GM23338 (cell line): ENCODE measurements around the gene SETX. TPM values are rescaled to one million over a fixed set of nuclear protein-coding genes. Genes with fewer than 3 reads are reported as not detected.

Source experiments
- ATAC-seq: fragments of 200-7000 bp; cut with Tn5 transposase; 3 replicates; pipeline ENCODE4 v1.9.1; 2020
- DNase-seq: peaks from one replicate; pipeline ENCODE4 v3.0.0-alpha.2; 2015; ENCODE audit warnings: low spot score
- H2AFZ ChIP-seq: fragments of 200-600 bp; sonication (generic); 2 replicates; pipeline ENCODE4 v1.8.0; 2016; ENCODE audit warnings: antibody characterized with exemption, mild to moderate bottlenecking, moderate library complexity
- H3F3A ChIP-seq: fragments of 200-600 bp; sonication (generic); replicated peaks from 2 replicates; pipeline ENCODE4 v1.8.0; 2017; ENCODE audit warnings: antibody characterized with exemption, mixed run types, low read depth
- H3K27ac ChIP-seq: fragments of 200-600 bp; sonication (generic); 2 replicates; pipeline ENCODE4 v1.6.1; 2016; ENCODE audit warnings: low read depth
- H3K27me3 ChIP-seq: fragments of 200-600 bp; sonication (generic); 2 replicates; pipeline ENCODE4 v1.8.0; 2016; ENCODE audit warnings: mild to moderate bottlenecking, mixed run types, moderate library complexity; ENCODE audit not compliant: insufficient read depth
- H3K36me3 ChIP-seq: fragments of 200-600 bp; sonication (generic); 2 replicates; pipeline ENCODE4 v1.8.0; 2016; ENCODE audit warnings: mild to moderate bottlenecking; ENCODE audit not compliant: insufficient read depth
- H3K4me1 ChIP-seq: fragments of 200-600 bp; sonication (generic); 2 replicates; pipeline ENCODE4 v1.8.0; 2016; ENCODE audit warnings: mild to moderate bottlenecking, moderate library complexity; ENCODE audit not compliant: insufficient read depth
- H3K4me2 ChIP-seq: fragments of 200-600 bp; sonication (generic); 2 replicates; pipeline ENCODE4 v1.7.1; 2017; ENCODE audit warnings: mixed run types
- H3K4me3 ChIP-seq: fragments of 200-600 bp; sonication (generic); 2 replicates; pipeline ENCODE4 v1.6.1; 2016; ENCODE audit warnings: mixed run types
- H3K79me2 ChIP-seq: fragments of 200-600 bp; sonication (generic); replicated peaks from 2 replicates; pipeline ENCODE4 v1.8.0; 2017; ENCODE audit warnings: mild to moderate bottlenecking; ENCODE audit not compliant: insufficient read depth
- H3K9me2 ChIP-seq: fragments of 200-600 bp; sonication (generic); 2 replicates; pipeline ENCODE4 v1.8.0; 2017; ENCODE audit not compliant: insufficient read depth
- H4K20me1 ChIP-seq: fragments of 200-600 bp; sonication (generic); replicated peaks from 2 replicates; pipeline ENCODE4 v1.8.0; 2017; ENCODE audit warnings: mild to moderate bottlenecking; ENCODE audit not compliant: insufficient read depth
- H3K27ac Mint-ChIP-seq: 2 replicates; pipeline ENCODE4 v1.8.0; 2020; ENCODE audit warnings: inconsistent platforms, mild to moderate bottlenecking, moderate library complexity, mixed read lengths
- H3K27me3 Mint-ChIP-seq: 3 replicates; pipeline ENCODE4 v1.8.0; 2022; ENCODE audit warnings: low read depth, mild to moderate bottlenecking, moderate library complexity, mixed read lengths, inconsistent platforms; ENCODE audit not compliant: insufficient read depth, poor library complexity
- H3K36me3 Mint-ChIP-seq: 3 replicates; pipeline ENCODE4 v1.8.0; 2021; ENCODE audit warnings: low read depth, mild to moderate bottlenecking, inconsistent platforms, moderate library complexity, mixed read lengths
- H3K4me1 Mint-ChIP-seq: 3 replicates; pipeline ENCODE4 v1.8.0; 2020; ENCODE audit warnings: mild to moderate bottlenecking, inconsistent platforms, mixed read lengths
- H3K4me3 Mint-ChIP-seq: 3 replicates; pipeline ENCODE4 v1.8.0; 2021; ENCODE audit warnings: moderate library complexity, mild to moderate bottlenecking, inconsistent platforms, mixed read lengths
- H3K9me3 Mint-ChIP-seq: 3 replicates; pipeline ENCODE4 v1.8.0; 2020; ENCODE audit warnings: moderate library complexity, mild to moderate bottlenecking, inconsistent platforms, mixed read lengths
- CREB1 ChIP-seq: fragments of 250-450 bp; sonication (Bioruptor Pico); IDR thresholded peaks from 2 replicates; pipeline ENCODE4 v1.5.0; 2020; ENCODE audit warnings: low read depth, mild to moderate bottlenecking, moderate library complexity
- CTCF ChIP-seq, 2 experiments: fragments of 200-600 bp in 1 of 2; sonication (generic) in 1 of 2; conservative IDR thresholded peaks; 2 replicates each; pipeline versions ENCODE4 v1.5.1 to v1.6.1; 2016 to 2017; ENCODE audit warnings: antibody characterized with exemption in 2 of 2, low read depth in 2 of 2, mild to moderate bottlenecking in 2 of 2, moderate library complexity in 1 of 2
- ETS1 ChIP-seq: IDR thresholded peaks from 2 replicates; pipeline ENCODE4 v1.6.1; 2016; ENCODE audit warnings: antibody characterized with exemption
- EZH2phosphoT487 ChIP-seq: fragments of 200-600 bp; sonication (generic); IDR thresholded peaks from one replicate; pipeline ENCODE4 v1.8.1; 2018; ENCODE audit warnings: antibody characterized with exemption; ENCODE audit not compliant: unreplicated experiment
- NANOG ChIP-seq: IDR thresholded peaks from 2 replicates; pipeline ENCODE4 v1.6.1; 2016; ENCODE audit warnings: antibody characterized with exemption, borderline replicate concordance
- POLR2AphosphoS5 ChIP-seq: IDR thresholded peaks from 2 replicates; pipeline ENCODE4 v1.6.1; 2016; ENCODE audit warnings: antibody characterized with exemption, low read depth
- REST ChIP-seq: IDR thresholded peaks from one replicate; pipeline ENCODE4 v1.6.1; 2018; ENCODE audit warnings: antibody characterized with exemption; ENCODE audit not compliant: unreplicated experiment
- STAT1 ChIP-seq: IDR thresholded peaks from one replicate; pipeline ENCODE4 v1.6.1; 2016; ENCODE audit warnings: antibody characterized with exemption; ENCODE audit not compliant: unreplicated experiment
- ZNF331 ChIP-seq: fragments of 250-450 bp; sonication (Bioruptor Pico); IDR thresholded peaks from 2 replicates; pipeline ENCODE4 v1.5.0; 2020; ENCODE audit warnings: low read depth, mild to moderate bottlenecking, moderate library complexity
- polyA plus RNA-seq: library from polyadenylated mRNA; unstranded; fragments of >200 nt; fragmentation: Nextera tagmentation; extraction: Ambion mirVana; gene quantifications from 2 replicates; pipeline ENCODE4 v1.2.1, GENCODE V29; 2016
- total RNA-seq: library from RNA; depleted of rRNA; stranded (reverse); fragments of >200 nt; shearing (Covaris generic); gene quantifications from 2 replicates; pipeline ENCODE4 v1.2.3, GENCODE V29; 2014

SETX gene
- total and polyA plus RNA-seq, 2 experiments from 2014 or later, result 17.5 to 49.9 TPM

- no peaks in the 10 kb centered on the region for H3K36me3 ChIP-seq
- DNase-seq, result peak; percentile 99
- peaks cover 31% of the 10 kb centered on the region for H3K4me1 Mint-ChIP-seq
- no peaks in the 10 kb centered on the region for H4K20me1 ChIP-seq
- H3F3A ChIP-seq, result 0 out of 2 replicates have a peak, but pooled peaks cover 4% of the 10 kb centered on the region
- peak overlapping the region; percentile 99 for H3K4me2 ChIP-seq
- ATAC-seq, result peak; percentile 80
- TF ChIP-seq STAT1, result no peak
- peak; percentile 68 for TF ChIP-seq POLR2AphosphoS5
- H3K27me3 ChIP-seq, result peaks cover 28% of the 10 kb centered on the region
- H3K4me3 ChIP-seq, result peak overlapping the region; percentile 83
- H3K9me3 Mint-ChIP-seq, result no peaks in the 10 kb centered on the region
- peaks cover 46% of the 10 kb centered on the region for H3K27me3 Mint-ChIP-seq
- H3K4me1 ChIP-seq, result peaks cover 24% of the 10 kb centered on the region
- H3K27ac ChIP-seq, result no peak overlapping the region
- peak overlapping the region; percentile 89 for H3K4me3 Mint-ChIP-seq
- no peak overlapping the region for H3K27ac Mint-ChIP-seq
- no peaks in the 10 kb centered on the region for H3K36me3 Mint-ChIP-seq
- no peaks in the 10 kb centered on the region for H3K79me2 ChIP-seq
- peak overlapping the region; percentile 96 for H2AFZ ChIP-seq
- H3K9me2 ChIP-seq, result no peaks in the 10 kb centered on the region
Measured at GRCh38 chr9:132240841-132241482, 113.8 kb downstream of the SETX start.

GRCh38 chr9:132239999-132240840 lies 114.6 kb downstream of the SETX start:
- peak; percentile 6 for ATAC-seq
- Histone ChIP-seq H3K36me3 (no peaks in the 10 kb centered on the region), H3K4me1 (peaks cover 16% of the 10 kb centered on the region), H3K27ac (no peak overlapping the region), H3K79me2 (no peaks in the 10 kb centered on the region), H3K9me2 (no peaks in the 10 kb centered on the region), H3F3A (0 out of 2 replicates have a peak, but pooled peaks cover 4% of the 10 kb centered on the region), H3K4me2 (peak overlapping the region; percentile 81), H2AFZ (peak overlapping the region; percentile 89; the same call in 1 of the 2 replicates), H4K20me1 (no peaks in the 10 kb centered on the region), H3K4me3 (peak overlapping the region; percentile 83), H3K27me3 (peaks cover 28% of the 10 kb centered on the region)
- peaks cover 28% of the 10 kb centered on the region for H3K4me1 Mint-ChIP-seq
- TF ChIP-seq NANOG (no peak), CTCF (conservative IDR thresholded peaks at IDR 0.05; ENCODE audit: low read depth in 2 of 2) (0 out of 4 replicates have a peak, but pooled peaks of 1 of the 2 experiments have one; percentile 10)
- no peaks in the 10 kb centered on the region for H3K36me3 Mint-ChIP-seq
- peaks cover 44% of the 10 kb centered on the region for H3K27me3 Mint-ChIP-seq
- H3K4me3 Mint-ChIP-seq, result peak overlapping the region; percentile 59
- no peak overlapping the region for H3K27ac Mint-ChIP-seq
- no peaks in the 10 kb centered on the region for H3K9me3 Mint-ChIP-seq
- peak; percentile 54 for DNase-seq

- peaks cover 45% of the 10 kb centered on the region for H3K27me3 Mint-ChIP-seq
- H3K27ac ChIP-seq, result no peak overlapping the region
- TF ChIP-seq ZNF331 (CRISPR knock-in tag) (no peak), STAT1 (no peak), POLR2AphosphoS5 (no peak), NANOG (no peak), CREB1 (CRISPR knock-in tag) (no peak), REST (no peak), ETS1 (no peak), EZH2phosphoT487 (no peak)
Measured at GRCh38 chr9:132239518-132239917, 115.3 kb downstream of the SETX start.

More at GRCh38 chr9:132239518-132239917, 115.3 kb downstream of the SETX start:
- no peaks in the 10 kb centered on the region for H4K20me1 ChIP-seq
- H3K79me2 ChIP-seq, result no peaks in the 10 kb centered on the region
- Mint-ChIP-seq H3K27ac (no peak overlapping the region), H3K4me1 (peaks cover 24% of the 10 kb centered on the region), H3K36me3 (no peaks in the 10 kb centered on the region), H3K9me3 (no peaks in the 10 kb centered on the region), H3K4me3 (no peak overlapping the region)
- no peak overlapping the region for H3K4me3 ChIP-seq
- H3K27me3 ChIP-seq, result peaks cover 25% of the 10 kb centered on the region
- H3F3A ChIP-seq, result 0 out of 2 replicates have a peak, but pooled peaks cover 4% of the 10 kb centered on the region
- no peak for ATAC-seq
- H3K9me2 ChIP-seq, result no peaks in the 10 kb centered on the region
- H3K4me1 ChIP-seq, result peaks cover 16% of the 10 kb centered on the region
- no peak overlapping the region for H3K4me2 ChIP-seq
- no peak overlapping the region for H2AFZ ChIP-seq
- no peak for DNase-seq
- H3K36me3 ChIP-seq, result no peaks in the 10 kb centered on the region
